Stimulated activated CD8-positive, alpha-beta memory T cell treated with anti-CD3 and anti-CD28 coated beads, Interleukin-4, amount 100 ng/mL, for 24 hours (primary cell): ENCODE measurements around the gene IP6K3.

ENCODE experiments used
- DNase-seq: peaks from one replicate; pipeline ENCODE4 v3.0.0-alpha.2; 2020; ENCODE audit warnings: low read depth

IP6K3 gene

GRCh38 chr6:33723371-33724085, 23.2 kb downstream of the IP6K3 start:
- no peak for DNase-seq

- no peak for DNase-seq
Observed at GRCh38 chr6:33722103-33722623, 24.5 kb downstream of the IP6K3 start.

- no peak for DNase-seq
Observed at GRCh38 chr6:33721508-33721907, 25.2 kb downstream of the IP6K3 start.

- no peak for DNase-seq
Observed at GRCh38 chr6:33720998-33721397, 25.7 kb downstream of the IP6K3 start.

GRCh38 chr6:33719326-33719987, 27.2 kb downstream of the IP6K3 start:
- no peak for DNase-seq

GRCh38 chr6:33718713-33719112, 28.0 kb downstream of the IP6K3 start:
- DNase-seq = no peak

- DNase-seq = no peak
Observed at GRCh38 chr6:33717934-33718455, 28.7 kb downstream of the IP6K3 start.

GRCh38 chr6:33716890-33717632, 29.6 kb downstream of the IP6K3 start:
- DNase-seq = no peak

GRCh38 chr6:33716379-33716778, 30.3 kb downstream of the IP6K3 start:
- no peak for DNase-seq

- no peak for DNase-seq
Observed at GRCh38 chr6:33714385-33715040, 32.2 kb downstream of the IP6K3 start.

- DNase-seq = no peak
Observed at GRCh38 chr6:33713786-33714185, 32.9 kb downstream of the IP6K3 start.

GRCh38 chr6:33712914-33713313, 33.8 kb downstream of the IP6K3 start:
- no peak for DNase-seq

GRCh38 chr6:33711140-33712129, 35.3 kb downstream of the IP6K3 start, which contains the start of gene UQCC2:
TSS of gene UQCC2 (minus strand) at chr6:33711700. CDS start at chr6:33711686, 14 bp downstream.
- DNase-seq = peak; percentile 95

GRCh38 chr6:33710296-33711121, 36.2 kb downstream of the IP6K3 start:
- no peak for DNase-seq

GRCh38 chr6:33709605-33710295, 37.0 kb downstream of the IP6K3 start:
- DNase-seq = no peak

GRCh38 chr6:33708516-33709204, 38.0 kb downstream of the IP6K3 start:
- DNase-seq = no peak

- DNase-seq = no peak
Observed at GRCh38 chr6:33707771-33708170, 38.9 kb downstream of the IP6K3 start.

GRCh38 chr6:33705955-33706725, 40.6 kb downstream of the IP6K3 start:
- no peak for DNase-seq
